ENCODE measurements around the gene CNTN4.

The CNTN4 gene

GRCh38 chr3:2274526-2274925 is 175.9 kb downstream of the CNTN4 start:
- no peak for DNase-seq

GRCh38 chr3:2283818-2284217 is 185.2 kb downstream of the CNTN4 start:
- DNase-seq: no peak

GRCh38 chr3:2300938-2301337 is 202.3 kb downstream of the CNTN4 start:
- no peak for DNase-seq

GRCh38 chr3:2301361-2301760 is 202.7 kb downstream of the CNTN4 start:
- no peak for DNase-seq

GRCh38 chr3:2303566-2303965 is 204.9 kb downstream of the CNTN4 start:
- no peak for DNase-seq

- DNase-seq: no peak
Observed at GRCh38 chr3:2311022-2311421, 212.4 kb downstream of the CNTN4 start.

GRCh38 chr3:2317521-2317920 is 218.9 kb downstream of the CNTN4 start:
- DNase-seq: no peak

GRCh38 chr3:2334921-2335320 is 236.3 kb downstream of the CNTN4 start:
- DNase-seq: no peak

GRCh38 chr3:2343031-2343682 is 244.5 kb downstream of the CNTN4 start:
- DNase-seq: no peak

GRCh38 chr3:2352134-2352762 is 253.6 kb downstream of the CNTN4 start:
- DNase-seq: peak; percentile 8

- no peak for DNase-seq
Observed at GRCh38 chr3:2354702-2355101, 256.0 kb downstream of the CNTN4 start.

- DNase-seq: no peak
Observed at GRCh38 chr3:2356298-2356950, 257.8 kb downstream of the CNTN4 start.

- no peak for DNase-seq
Observed at GRCh38 chr3:2360815-2361214, 262.1 kb downstream of the CNTN4 start.

- no peak for DNase-seq
Observed at GRCh38 chr3:2362122-2362521, 263.5 kb downstream of the CNTN4 start.

GRCh38 chr3:2363854-2364253 is 265.2 kb downstream of the CNTN4 start:
- DNase-seq: no peak

GRCh38 chr3:2370317-2370716 is 271.7 kb downstream of the CNTN4 start:
- no peak for DNase-seq

GRCh38 chr3:2372306-2372705 is 273.6 kb downstream of the CNTN4 start:
- DNase-seq: no peak

GRCh38 chr3:2375376-2375775 is 276.7 kb downstream of the CNTN4 start:
- no peak for DNase-seq

GRCh38 chr3:2377281-2377680 is 278.6 kb downstream of the CNTN4 start:
- DNase-seq: no peak

GRCh38 chr3:2390926-2391532 is 292.4 kb downstream of the CNTN4 start:
- no peak for DNase-seq

- DNase-seq: no peak
Observed at GRCh38 chr3:2391896-2392295, 293.2 kb downstream of the CNTN4 start.

- DNase-seq: no peak
Observed at GRCh38 chr3:2392981-2393380, 294.3 kb downstream of the CNTN4 start.

GRCh38 chr3:2415083-2415482 is 316.4 kb downstream of the CNTN4 start:
- DNase-seq: no peak

GRCh38 chr3:2420919-2421318 is 322.3 kb downstream of the CNTN4 start:
- DNase-seq: no peak
